ENCODE measurements around the gene SERPINE2.
"Not testable (repeated sequence)": the region's sequence is repeated elsewhere in the genome, so short reads cannot be mapped to it uniquely, and the experiment has no call there.

DNA sequence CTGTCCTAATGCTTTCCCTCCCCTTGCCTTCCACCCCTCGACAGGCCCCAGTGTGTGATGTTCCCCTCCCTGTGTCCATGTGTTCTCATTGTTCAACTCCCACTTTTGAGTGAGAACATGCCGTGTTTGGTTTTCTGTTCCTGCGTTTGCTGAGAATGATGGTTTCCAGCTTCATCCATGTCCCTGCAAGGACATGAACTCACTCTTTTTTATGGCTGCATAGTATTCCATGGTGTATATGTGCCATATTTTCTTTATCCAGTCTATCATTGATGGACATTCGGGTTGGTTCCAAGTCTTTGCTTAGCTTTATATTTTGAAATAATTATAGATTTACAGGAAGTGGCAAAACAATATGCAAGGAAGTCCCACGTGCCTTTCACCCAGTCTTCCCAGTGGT is 38.4 kb downstream of the SERPINE2 start:
- TF ChIP-seq, protein P1, sequence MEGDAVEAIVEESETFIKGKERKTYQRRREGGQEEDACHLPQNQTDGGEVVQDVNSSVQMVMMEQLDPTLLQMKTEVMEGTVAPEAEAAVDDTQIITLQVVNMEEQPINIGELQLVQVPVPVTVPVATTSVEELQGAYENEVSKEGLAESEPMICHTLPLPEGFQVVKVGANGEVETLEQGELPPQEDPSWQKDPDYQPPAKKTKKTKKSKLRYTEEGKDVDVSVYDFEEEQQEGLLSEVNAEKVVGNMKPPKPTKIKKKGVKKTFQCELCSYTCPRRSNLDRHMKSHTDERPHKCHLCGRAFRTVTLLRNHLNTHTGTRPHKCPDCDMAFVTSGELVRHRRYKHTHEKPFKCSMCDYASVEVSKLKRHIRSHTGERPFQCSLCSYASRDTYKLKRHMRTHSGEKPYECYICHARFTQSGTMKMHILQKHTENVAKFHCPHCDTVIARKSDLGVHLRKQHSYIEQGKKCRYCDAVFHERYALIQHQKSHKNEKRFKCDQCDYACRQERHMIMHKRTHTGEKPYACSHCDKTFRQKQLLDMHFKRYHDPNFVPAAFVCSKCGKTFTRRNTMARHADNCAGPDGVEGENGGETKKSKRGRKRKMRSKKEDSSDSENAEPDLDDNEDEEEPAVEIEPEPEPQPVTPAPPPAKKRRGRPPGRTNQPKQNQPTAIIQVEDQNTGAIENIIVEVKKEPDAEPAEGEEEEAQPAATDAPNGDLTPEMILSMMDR (IDR thresholded peaks at IDR 0.05) = not testable (repeated sequence)
- TF ChIP-seq POLR2A (IDR thresholded peaks at IDR 0.05) = not testable (repeated sequence)
